IMR-90 (cell line): ENCODE results near the gene C5AR2.

Experiments used
- FOS ChIP-seq: fragments of 150-350 bp; IDR thresholded peaks from 2 replicates; pipeline ENCODE4 v1.6.1; 2016; ENCODE audit warnings: low read depth, low read length
- POLR2A ChIP-seq: IDR thresholded peaks from 2 replicates; pipeline ENCODE4 v1.6.1; 2012; ENCODE audit warnings: mild to moderate bottlenecking, low read depth, low read length
- RAD21 ChIP-seq: IDR thresholded peaks from 2 replicates; pipeline ENCODE4 v1.6.1; 2012; ENCODE audit warnings: low read length, improper control_type of control experiment

DNA sequence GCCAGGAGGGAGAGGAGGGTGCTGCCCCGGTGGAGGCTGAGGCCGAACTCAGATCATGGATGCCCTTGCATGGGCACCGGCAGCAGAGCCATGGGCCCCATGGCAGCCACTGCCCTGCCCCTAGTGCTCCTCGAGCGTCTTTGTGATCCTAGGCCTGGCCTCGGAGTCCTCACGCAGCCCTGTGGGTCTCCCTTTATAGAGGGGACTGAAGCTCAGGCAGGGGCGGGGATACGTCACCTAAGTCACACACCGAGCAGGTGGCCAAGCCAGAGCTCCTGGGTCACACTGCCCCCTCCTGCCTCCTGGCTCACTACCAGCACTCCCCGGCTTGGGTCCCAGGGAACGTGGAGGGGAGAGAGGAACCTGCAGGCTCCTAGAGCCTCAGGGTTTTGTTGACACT lies 45.8 kb downstream of the C5AR2 start:
- TF ChIP-seq FOS, result no peak
- no peak for TF ChIP-seq POLR2A
- TF ChIP-seq RAD21, result no peak
